ENCODE measurements around the gene MGAT5B. TPM values are rescaled to one million over a fixed set of nuclear protein-coding genes. Genes with fewer than 3 reads are reported as not detected.
A peak's percentile ranks its signal among the peaks of the same experiment; 100 is the strongest.

Gene MGAT5B
- total and polyA plus RNA-seq, 9 of the 15 experiments (the other 6 are each of a cell fraction or from before 2014, with no cell fraction given) = 0.09 to 0.43 (median 0.18) TPM; not detected in 4

- TF ChIP-seq MLX (CRISPR knock-in tag; conservative IDR thresholded peaks at IDR 0.05) (no peak), SMARCE1 (IDR thresholded peaks at IDR 0.05) (peak; percentile 71; the same call in 1 of the 2 replicates), STAT5A (IDR thresholded peaks at IDR 0.05; ENCODE audit: borderline replicate concordance, low read length) (0 out of 2 replicates have a peak, but pooled peaks have one; percentile 29), ZNF830 (CRISPR knock-in tag; IDR thresholded peaks at IDR 0.05) (no peak), CREBBP (IDR thresholded peaks at IDR 0.05; ENCODE audit: low read depth, low read length) (no peak), ZBTB1 (CRISPR knock-in tag; IDR thresholded peaks at IDR 0.05; ENCODE audit: borderline replicate concordance, low read depth) (no peak), CXXC5 (CRISPR knock-in tag; IDR thresholded peaks at IDR 0.05) (no peak), NR2C1 (IDR thresholded peaks at IDR 0.05) (no peak), NR2C1 (tag; IDR thresholded peaks at IDR 0.05) (no peak), KLF1 (tag; IDR thresholded peaks at IDR 0.05) (no peak), MIER1 (IDR thresholded peaks at IDR 0.05; ENCODE audit: low read depth) (no peak), ELF2 (CRISPR knock-in tag; IDR thresholded peaks at IDR 0.05) (no peak), RBM14 (IDR thresholded peaks at IDR 0.05; ENCODE audit: borderline replicate concordance, insufficient read depth, low read depth, low read length) (no peak), POLR2AphosphoS5 (IDR thresholded peaks at IDR 0.05; ENCODE audit: control insufficient read depth, insufficient read depth, low read depth, low read length) (peak; percentile 55; the same call in 1 of the 2 replicates), BRF1 (IDR thresholded peaks at IDR 0.05; ENCODE audit: borderline replicate concordance, extremely low read depth, insufficient read length) (no peak), SNIP1 (IDR thresholded peaks at IDR 0.05; ENCODE audit: low read depth) (no peak), JUN (IDR thresholded peaks at IDR 0.05; ENCODE audit: borderline replicate concordance, low read depth, low read length) (no peak), JUN (CRISPR knock-in tag; IDR thresholded peaks at IDR 0.05; ENCODE audit: borderline replicate concordance) (no peak), ZBTB12 (CRISPR knock-in tag; IDR thresholded peaks at IDR 0.05) (no peak), TCF3 (CRISPR knock-in tag; IDR thresholded peaks at IDR 0.05) (peak; percentile 92), HDGF (IDR thresholded peaks at IDR 0.05) (no peak), ZNF140 (CRISPR knock-in tag; IDR thresholded peaks at IDR 0.05) (no peak), EP300 (IDR thresholded peaks at IDR 0.05; ENCODE audit: low read length) (peak; percentile 73), MBD2 (IDR thresholded peaks at IDR 0.05; ENCODE audit: borderline replicate concordance, low read depth) (no peak), MXI1 (IDR thresholded peaks at IDR 0.05; ENCODE audit: low read depth, low read length) (no peak), VEZF1 (CRISPR knock-in tag; IDR thresholded peaks at IDR 0.05) (no peak)
Observed at GRCh38 chr17:76848670-76849069, 19.5 kb upstream of the MGAT5B start (continued).
